Fibroblast of mammary gland (primary cell): Measurements from ENCODE around the gene LDAH.
A peak's percentile ranks its signal among the peaks of the same experiment; 100 is the strongest.

Experiments used
- DNase-seq: peaks from one replicate; pipeline ENCODE4 v3.0.0-alpha.2; 2010; ENCODE audit warnings: low read depth
- H3K4me3 ChIP-seq: 2 replicates; pipeline ENCODE4 v1.5.1; 2011; ENCODE audit warnings: low read depth, mild to moderate bottlenecking, low read length, moderate library complexity; ENCODE audit not compliant: control insufficient read depth
- TF ChIP-seq, protein P1 (sequence below): conservative IDR thresholded peaks from 2 replicates; pipeline ENCODE4 v1.5.1; 2011; ENCODE audit warnings: low read depth, low read length, inconsistent platforms; ENCODE audit not compliant: control insufficient read depth, insufficient read depth

The LDAH gene

DNA sequence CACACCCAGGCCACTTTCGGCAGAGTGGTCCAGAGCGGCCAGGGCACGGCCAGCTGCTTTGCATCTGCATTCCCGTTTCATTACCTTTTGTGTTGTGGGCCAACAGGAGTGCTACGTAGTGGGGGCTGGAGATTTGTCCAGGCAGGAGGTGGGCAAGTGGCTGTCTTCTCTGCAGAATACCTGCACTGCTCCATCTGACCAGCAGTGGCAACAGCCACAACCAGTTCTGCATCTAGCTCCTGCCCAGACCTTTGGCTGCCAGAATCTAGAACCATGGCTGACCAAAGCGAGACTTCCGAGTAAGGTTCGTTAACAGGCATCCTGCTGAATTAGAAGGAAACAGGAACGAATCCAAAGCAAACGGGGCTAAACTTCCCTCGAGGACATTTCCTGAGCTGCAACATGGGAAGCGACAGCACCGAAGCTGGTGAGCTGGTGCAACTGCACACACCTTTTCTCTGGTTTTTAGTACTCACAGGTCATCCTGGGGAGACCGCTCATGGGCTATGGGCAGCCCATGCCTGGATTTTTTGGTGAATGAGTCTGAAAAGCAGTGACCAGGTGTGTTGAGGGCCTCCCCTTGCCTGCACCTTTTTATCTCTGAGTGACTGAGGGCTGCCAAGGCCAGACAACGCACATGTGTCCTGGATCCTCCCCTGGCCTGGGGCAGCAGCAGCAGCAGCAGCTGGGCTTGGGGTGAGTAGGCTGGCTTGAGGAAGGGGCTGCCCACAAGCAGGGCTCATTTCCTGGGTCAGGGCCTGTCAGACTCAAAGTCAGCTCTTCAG lies 145.4 kb downstream of the LDAH start:
- no peak for DNase-seq
- H3K4me3 ChIP-seq, result no peak overlapping the region
- TF ChIP-seq, protein P1, sequence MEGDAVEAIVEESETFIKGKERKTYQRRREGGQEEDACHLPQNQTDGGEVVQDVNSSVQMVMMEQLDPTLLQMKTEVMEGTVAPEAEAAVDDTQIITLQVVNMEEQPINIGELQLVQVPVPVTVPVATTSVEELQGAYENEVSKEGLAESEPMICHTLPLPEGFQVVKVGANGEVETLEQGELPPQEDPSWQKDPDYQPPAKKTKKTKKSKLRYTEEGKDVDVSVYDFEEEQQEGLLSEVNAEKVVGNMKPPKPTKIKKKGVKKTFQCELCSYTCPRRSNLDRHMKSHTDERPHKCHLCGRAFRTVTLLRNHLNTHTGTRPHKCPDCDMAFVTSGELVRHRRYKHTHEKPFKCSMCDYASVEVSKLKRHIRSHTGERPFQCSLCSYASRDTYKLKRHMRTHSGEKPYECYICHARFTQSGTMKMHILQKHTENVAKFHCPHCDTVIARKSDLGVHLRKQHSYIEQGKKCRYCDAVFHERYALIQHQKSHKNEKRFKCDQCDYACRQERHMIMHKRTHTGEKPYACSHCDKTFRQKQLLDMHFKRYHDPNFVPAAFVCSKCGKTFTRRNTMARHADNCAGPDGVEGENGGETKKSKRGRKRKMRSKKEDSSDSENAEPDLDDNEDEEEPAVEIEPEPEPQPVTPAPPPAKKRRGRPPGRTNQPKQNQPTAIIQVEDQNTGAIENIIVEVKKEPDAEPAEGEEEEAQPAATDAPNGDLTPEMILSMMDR, result no peak

DNA sequence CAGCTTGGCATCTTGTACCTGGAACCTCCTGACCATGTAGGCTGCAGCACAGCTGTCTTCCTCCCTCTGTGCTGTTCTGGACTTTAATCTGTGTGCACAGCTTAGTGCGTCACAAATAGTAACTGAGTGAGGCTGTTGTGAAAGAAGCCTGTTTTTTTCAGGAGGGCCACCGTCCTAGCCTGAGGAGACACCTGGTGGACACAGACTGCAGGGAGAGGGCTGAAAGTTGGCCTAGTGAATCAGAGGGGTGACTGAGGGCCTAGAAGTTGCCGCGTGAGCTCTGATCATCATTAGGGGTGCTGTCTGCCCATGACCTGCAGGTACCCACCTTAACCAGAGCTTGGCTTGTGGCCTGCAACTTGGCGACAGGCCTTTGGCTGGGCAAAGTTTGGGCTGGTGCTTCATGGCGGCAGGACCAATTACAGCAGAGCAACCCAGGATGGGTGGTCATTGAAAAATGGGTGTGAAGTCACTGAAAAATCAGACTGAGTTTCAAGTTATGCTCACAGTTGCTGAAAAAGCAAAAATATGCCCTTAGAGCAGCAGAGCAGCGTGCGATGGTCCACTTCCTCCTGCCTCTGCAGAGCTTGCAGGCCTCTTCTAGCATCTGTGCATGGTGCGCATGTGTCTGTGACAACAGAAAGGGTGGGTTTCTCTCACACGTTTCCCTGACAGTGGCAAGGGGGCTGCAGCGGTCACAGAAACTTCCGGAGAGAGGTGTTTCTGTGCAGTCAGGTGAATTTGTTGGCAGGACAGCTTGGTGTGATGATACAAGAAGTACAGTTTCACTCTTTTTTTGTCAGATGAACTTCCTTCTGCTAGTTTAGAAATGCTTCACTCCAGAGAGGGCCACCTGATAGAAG lies 146.3 kb downstream of the LDAH start:
- no peak overlapping the region for H3K4me3 ChIP-seq
- TF ChIP-seq, protein P1, result no peak
- no peak for DNase-seq

- no peak overlapping the region for H3K4me3 ChIP-seq
- TF ChIP-seq, protein P1, result no peak
- DNase-seq, result no peak
Observed at GRCh38 chr2:20675701-20676352, 147.1 kb downstream of the LDAH start.

- no peak overlapping the region for H3K4me3 ChIP-seq
- TF ChIP-seq, protein P1, result no peak
- DNase-seq, result peak; percentile 85
Observed at GRCh38 chr2:20674974-20675679, 147.8 kb downstream of the LDAH start.

DNA sequence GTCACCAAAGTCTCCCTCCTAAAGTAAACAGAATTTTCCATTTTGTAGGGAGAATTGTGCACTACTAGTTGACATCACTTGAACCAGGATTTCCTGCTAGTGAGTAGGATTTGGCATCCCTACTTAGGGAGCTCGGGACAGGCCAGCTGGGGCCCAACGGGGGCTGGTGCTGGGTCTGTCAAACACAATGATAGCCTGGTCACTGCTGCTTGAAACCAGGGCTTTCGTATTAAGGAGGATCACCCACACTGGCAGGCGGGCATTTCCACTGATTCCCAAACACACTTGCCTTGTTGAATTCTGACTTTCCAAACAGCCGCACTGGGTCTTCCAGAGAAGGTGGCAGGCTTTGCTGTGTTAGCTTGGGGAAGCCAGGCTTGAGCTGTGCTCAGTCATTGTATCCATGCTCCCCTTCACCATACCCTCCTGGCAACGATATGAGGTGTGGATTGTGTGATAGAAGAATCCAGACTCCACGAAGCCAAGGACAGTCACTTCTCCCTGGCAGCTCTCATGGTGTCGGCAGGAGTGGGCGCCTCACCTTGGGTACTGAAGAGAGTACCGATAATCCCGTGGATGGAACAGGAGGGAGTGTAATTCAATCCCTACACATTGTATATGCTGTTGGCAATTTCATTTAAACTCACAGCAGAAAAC lies 148.5 kb downstream of the LDAH start:
- TF ChIP-seq, protein P1, result no peak
- H3K4me3 ChIP-seq, result no peak overlapping the region
- no peak for DNase-seq
